T-helper 2 cell treated with Interferon-gamma antibody and Interleukin-4, amounts not matched to agents 100 ng/mL and 5 ng/mL, for 36 hours (primary cell): ENCODE data around the gene SART3. TPM values are rescaled to one million over a fixed set of nuclear protein-coding genes. Genes with fewer than 3 reads are reported as not detected.
"Not testable (repeated sequence)": the region's sequence is repeated elsewhere in the genome, so short reads cannot be mapped to it uniquely, and the experiment has no call there.

Experiments
- intact Hi-C: fragments of 100-400 bp; cut with micrococcal nuclease; formaldehyde crosslinking; loops from one replicate; pipeline ENCODE4 v1.15.1; 2023
- total RNA-seq: library from RNA; stranded (reverse); gene quantifications from 2 replicates; pipeline ENCODE4 v1.2.3, GENCODE V29; 2022

The SART3 gene
- total RNA-seq, 1 donor from 2014 or later: 78.3 TPM

DNA sequence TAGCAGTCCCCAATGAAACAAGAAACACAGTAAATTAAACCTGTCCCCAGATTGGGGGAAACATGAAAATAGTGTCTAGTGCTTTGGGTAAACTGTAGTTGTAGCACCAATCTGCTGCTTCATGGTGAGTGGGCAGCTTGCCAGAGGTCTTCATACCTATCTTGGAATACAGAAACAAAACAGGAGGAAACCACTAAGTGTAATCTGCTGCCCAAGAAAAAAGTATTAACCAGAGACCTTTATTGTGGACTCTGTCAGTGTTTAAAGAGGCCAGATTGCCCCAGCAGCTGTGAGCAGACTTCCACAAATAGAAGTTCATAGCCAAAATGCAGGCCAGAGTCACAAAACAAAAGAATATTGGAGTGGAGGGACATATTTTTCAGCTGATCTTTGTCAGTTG is 3.8 kb upstream of the SART3 start:
- intact Hi-C loops: loop anchor here (5.0 to 10.0 kb wide), 2 partner anchors 877 to 1010 kb away; partner anchors contain the start of genes MMAB, MVK and PWP1

GRCh38 chr12:108563804-108564151 is 2.8 kb upstream of the SART3 start:
- intact Hi-C loops: loop anchor here (1.0 to 10.0 kb wide), 10 partner anchors 55 to 1011 kb away; partner anchors contain the start of genes ALKBH2, CORO1C, MMAB and MVK

DNA sequence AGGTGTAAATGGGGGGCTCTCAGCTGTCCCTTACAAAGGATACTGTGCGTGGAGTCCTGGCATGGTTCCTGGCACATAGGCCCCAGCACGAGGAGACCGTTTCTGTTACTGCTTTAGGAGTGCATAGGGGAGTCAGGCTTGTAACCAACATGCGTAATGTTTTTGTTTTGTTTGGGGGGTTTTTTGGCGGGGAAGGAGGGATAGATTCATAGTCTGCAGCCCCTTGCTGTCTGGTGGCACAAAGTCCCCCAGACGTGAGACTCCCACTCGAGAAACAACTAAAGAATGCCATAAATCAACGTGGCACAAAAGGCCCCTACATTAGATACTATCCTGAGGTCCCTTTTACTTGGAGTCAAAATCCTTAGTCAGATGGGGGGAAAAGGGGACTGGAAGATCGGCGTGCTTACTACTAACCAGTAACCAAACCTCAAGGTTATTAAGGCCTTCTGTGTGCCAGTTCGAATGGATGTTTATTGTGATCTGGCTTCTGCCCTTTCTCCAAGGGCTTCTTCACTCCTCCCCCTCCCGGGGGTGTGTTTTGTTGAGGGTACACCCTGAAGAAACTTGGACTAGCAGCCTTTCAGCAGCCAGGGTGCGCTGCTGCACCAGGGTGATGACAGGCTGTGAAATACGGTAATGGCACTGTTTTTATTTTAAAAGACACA is 2.3 kb upstream of the SART3 start:
- intact Hi-C loops: loop anchor here (1.0 to 10.0 kb wide), 10 partner anchors 55 to 1012 kb away; partner anchors contain the start of genes ALKBH2, CORO1C, MMAB and MVK

- intact Hi-C loops: loop anchor here (1.0 to 10.0 kb wide), 11 partner anchors 56 to 1012 kb away; partner anchors contain the start of genes ALKBH2, CORO1C, MMAB and MVK
Measured at GRCh38 chr12:108562348-108563135, 1.6 kb upstream of the SART3 start, which contains the start of gene ISCU. TSS of gene ISCU (plus strand) at chr12:108562596. CDS start at chr12:108562623, 27 bp downstream.

DNA sequence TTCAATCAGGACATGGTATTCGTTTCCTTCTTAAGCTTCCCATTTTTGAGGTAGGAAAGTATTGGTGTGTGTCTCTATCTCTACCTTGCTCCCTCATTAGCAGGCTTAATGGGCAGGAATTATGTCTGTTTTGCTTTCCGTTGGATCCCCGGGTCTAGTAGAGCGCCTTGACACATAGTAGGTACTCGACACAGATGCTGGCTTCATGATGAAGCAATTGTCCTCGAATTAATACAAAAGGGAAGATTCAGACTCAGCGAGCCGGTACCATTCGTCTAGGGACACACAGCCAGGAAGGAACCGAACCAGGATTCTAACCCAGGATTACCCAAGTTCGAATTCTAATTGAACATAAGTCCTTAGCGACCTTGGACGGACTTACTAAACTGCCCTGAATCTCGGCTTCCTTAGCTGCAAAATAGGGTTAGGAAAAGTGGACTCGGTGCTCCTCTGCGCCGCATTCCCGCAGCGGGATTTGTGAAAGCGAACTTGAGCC is 927 bp upstream of the SART3 start:
- intact Hi-C loops: loop anchor here (1.0 to 10.0 kb wide), 8 partner anchors 47 to 1013 kb away; partner anchors contain the start of genes FICD, MMAB, MVK and PRDM4

DNA sequence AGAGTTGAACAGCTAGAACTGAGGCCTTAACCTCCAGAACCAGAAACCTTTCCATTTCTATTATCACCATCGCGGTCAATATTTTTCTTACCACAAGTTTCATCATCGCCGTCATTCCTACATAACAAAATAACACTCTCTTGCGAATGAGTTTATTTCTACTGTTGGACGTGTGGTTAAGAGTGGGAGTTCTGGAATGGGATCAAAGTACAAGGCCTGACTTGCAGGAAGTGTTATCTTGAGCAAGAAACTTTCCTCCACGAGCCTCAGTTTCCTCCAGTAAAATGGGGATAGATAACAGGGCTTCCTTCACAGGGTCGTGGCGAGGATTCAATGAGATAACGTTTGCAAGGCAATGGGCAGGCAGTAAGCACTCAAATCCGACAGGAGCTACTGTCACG is 652 bp downstream of the SART3 start:
- intact Hi-C loops: loop anchor here (2.0 to 10.0 kb wide), 3 partner anchors 800 to 1014 kb away; partner anchors contain the start of genes MMAB, MVK, PRDM4 and PWP1

DNA sequence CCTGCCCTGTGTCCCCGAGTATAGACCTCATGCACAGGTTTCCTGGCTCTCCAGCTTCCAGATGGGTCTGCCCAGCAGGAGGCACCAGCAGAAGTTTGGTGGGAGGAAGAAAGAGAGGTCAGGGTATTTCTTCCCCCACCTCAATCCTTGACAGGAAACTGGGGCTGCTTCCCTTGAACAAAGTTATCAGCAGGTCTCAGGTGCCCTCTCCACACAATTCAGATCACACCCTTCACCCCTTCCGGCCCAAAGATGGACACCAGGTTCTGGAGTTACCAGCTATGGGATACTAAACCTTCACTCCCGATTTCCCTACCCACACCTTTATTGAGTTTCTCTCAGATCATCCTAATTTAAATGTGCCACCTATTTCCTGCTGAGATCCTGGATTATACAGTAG is 1.2 kb downstream of the SART3 start:
- intact Hi-C loops: loop anchor here (2.0 to 10.0 kb wide), 3 partner anchors 799 to 1015 kb away; partner anchors contain the start of genes MMAB, MVK, PRDM4 and PWP1

DNA sequence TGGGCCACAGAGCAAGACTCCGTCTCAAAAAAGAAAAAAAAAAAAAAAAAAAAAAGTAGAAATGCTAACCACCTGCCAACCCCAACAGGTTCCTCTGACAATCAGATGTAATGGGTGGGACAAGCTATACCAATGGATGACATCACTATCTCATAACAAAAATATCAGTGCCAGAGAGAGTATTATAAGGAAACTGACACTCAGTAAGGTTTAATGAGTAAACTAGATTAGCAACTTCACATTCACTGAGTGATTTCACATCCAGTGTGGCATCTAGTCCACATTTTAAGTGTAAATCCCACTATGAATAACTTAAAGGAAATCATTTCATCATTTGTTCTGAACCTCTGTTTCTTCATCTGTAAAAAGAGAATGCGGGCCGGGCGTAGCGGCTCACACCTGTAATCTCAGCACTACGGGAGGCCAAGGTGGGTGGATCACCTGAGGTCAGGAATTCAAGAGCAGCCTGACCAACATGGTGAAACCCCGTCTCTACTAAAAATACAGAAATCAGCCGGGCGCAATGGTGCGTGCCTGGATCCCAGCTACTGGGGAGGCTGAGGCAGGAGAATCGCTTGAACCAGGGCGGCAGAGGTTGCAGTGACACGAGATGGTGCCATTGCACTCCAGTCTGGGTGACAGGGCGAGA is 1.8 kb downstream of the SART3 start:
- intact Hi-C loops: no loop called here

GRCh38 chr12:108555383-108555782 is 5.6 kb downstream of the SART3 start:
- intact Hi-C loops: not testable (repeated sequence)

GRCh38 chr12:108553799-108554198 is 7.2 kb downstream of the SART3 start:
- intact Hi-C loops: no loop called here

GRCh38 chr12:108551535-108551934 is 9.4 kb downstream of the SART3 start:
- intact Hi-C loops: no loop called here

- intact Hi-C loops: no loop called here
Measured at GRCh38 chr12:108548954-108549521, 11.9 kb downstream of the SART3 start.

DNA sequence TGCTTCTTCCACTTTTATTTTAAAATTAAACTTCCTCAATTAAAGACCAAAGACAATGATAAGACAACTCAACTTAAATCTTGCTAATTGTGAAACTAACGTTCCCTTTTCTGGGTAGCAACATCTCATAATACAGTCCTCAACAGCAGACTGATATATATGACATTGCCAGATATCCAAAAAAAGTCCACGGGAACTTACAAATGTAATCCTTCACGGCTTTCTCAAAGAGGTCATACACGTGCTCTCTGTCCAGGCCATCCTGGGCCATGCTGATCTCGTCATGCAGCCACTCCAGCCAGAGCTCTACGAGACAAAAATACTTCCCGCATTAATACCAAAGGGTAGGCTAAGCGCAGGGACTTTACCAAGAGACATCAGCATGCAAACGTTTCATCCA is 13.3 kb downstream of the SART3 start:
- intact Hi-C loops: no loop called here

GRCh38 chr12:108543652-108544051 is 17.3 kb downstream of the SART3 start:
- intact Hi-C loops: no loop called here

DNA sequence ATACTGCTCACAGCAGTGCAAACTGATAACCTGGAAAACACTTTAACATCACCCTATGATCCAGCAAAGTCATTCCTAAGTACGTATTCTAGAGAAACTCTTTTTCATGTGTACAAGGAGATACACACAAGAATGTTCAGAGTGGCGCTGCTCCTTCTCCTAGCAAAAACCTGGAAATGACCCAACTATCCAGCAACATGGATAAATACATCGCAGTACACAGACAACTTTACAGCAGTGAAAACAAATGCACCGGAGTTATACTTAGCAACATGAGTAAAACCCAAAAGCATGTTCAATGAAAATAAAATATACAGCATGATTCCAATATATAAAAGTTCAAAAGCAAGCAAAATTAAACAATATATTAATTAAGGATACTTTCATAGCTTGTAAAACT is 18.7 kb downstream of the SART3 start:
- intact Hi-C loops: no loop called here

GRCh38 chr12:108538616-108539195 is 22.3 kb downstream of the SART3 start:
- intact Hi-C loops: no loop called here

GRCh38 chr12:108538146-108538545 is 22.8 kb downstream of the SART3 start:
- intact Hi-C loops: no loop called here

DNA sequence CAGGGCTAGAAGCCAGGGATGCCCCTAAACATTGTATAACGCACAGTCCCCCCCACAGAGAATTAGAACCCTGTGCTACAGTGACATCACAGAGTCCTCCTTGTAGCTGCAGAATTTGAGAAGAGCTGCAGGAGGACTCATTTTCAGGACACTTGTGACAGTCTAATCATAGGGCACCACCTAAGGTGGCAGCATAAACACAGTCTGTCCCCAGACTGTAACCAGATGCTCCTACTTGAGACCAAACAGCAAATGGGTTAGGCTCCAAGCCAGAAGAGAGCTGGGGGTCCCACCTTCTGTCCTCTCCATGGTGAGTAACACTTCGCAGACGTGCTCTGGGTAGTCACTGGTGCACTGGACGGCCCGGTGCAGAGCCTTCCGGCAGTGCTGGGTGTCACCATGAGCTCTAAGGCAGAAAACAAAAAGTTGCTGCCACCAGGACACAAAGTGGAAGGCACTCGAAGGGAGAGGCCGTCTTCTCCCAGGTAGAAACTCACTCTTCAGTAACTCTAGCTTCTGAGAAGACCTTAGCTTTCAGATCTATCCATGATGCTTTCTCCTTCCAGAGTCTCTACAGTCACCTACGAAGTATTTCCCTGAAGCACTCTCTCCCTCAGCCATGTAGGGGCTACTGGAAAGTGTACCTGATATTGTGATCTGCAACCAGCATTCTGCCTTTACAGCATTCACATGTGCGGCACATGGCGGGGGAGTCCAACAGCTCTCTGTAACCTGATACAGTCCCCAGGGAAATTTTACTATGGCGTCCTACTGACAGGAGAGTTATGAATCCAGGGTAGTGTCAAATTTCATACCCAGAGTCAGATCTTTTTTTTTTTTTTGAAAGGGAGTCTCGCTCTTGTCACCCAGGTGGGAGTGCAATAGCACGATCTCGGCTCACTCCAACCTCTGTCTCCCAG is 28.8 kb downstream of the SART3 start:
- intact Hi-C loops: no loop called here

DNA sequence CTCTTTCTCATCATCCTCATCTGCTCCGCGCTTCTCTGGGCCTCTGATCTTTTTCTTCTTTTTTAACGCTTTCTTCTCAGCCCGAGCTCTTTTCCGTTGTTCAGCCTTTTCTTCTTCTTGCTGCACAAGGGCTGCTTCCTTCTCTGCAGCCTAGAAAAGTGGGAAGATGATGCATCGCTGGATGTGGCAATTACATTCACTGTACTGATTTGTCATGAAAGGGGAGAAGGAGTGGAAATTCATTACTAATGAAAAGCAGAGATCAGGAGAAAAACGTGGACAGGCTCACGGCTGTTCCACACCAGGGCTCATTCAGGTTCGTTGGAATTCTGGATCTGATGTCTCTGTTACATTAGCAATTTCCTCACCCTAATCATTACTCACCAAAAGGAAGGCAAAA is 30.8 kb downstream of the SART3 start:
- intact Hi-C loops: no loop called here

DNA sequence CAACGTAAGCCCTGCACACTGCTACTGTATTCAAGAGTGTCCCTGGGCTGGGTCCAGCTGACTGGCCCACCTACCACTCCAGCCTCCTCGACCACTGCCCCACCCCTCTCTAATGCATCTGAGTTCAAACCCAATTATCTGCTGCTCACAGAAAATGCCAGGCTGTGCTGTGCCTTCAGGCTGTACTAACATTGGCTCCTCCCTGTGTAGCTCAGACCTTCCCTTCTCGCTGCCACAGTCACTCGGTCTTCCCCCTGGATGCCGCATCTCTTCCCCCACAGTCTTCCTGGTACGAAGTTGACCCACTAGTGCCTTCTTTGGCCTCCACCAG is 33.8 kb downstream of the SART3 start:
- intact Hi-C loops: no loop called here
